ENCODE results near the gene SUOX.
"Not testable (repeated sequence)": the region's sequence is repeated elsewhere in the genome, so short reads cannot be mapped to it uniquely, and the experiment has no call there.

SUOX gene

GRCh38 chr12:56001487-56002100, 4.5 kb downstream of the SUOX start:
- Histone ChIP-seq H3K79me2 (ENCODE audit: insufficient read depth, low read length) (no peaks in the 10 kb centered on the region), H3K27me3 (ENCODE audit: insufficient read depth, low read length) (no peaks in the 10 kb centered on the region), H4K20me1 (ENCODE audit: insufficient read depth, low read length) (no peaks in the 10 kb centered on the region), H3K4me1 (ENCODE audit: insufficient read depth, low read length, severe bottlenecking) (peaks cover 7% of the 10 kb centered on the region), H3K9me2 (ENCODE audit: low read depth, low read length) (no peaks in the 10 kb centered on the region), H3K4me2 (ENCODE audit: low read length) (no peak overlapping the region), H3K27ac (ENCODE audit: low read depth, low read length, poor library complexity, severe bottlenecking) (no peak overlapping the region), H3K9me3 (ENCODE audit: low read length) (no peaks in the 10 kb centered on the region), H2AFZ (ENCODE audit: low read length) (no peak overlapping the region), H3F3A (ENCODE audit: insufficient read depth, low read length) (no peaks in the 10 kb centered on the region), H3K9ac (ENCODE audit: low read length) (no peak overlapping the region), H3K36me3 (ENCODE audit: insufficient read depth, low read length) (no peaks in the 10 kb centered on the region; the same call in 1 of the 2 replicates), H3K4me3 (ENCODE audit: low read depth, low read length, poor library complexity, severe bottlenecking) (no peak overlapping the region)
- TF ChIP-seq CTCF (IDR thresholded peaks at IDR 0.05; ENCODE audit: low read length), result no peak
- no peak for TF ChIP-seq EZH2 (IDR thresholded peaks at IDR 0.05; ENCODE audit: borderline replicate concordance, low read length)

- not testable (repeated sequence) for H3K4me2 ChIP-seq (ENCODE audit: low read length); H3K36me3 ChIP-seq (ENCODE audit: insufficient read depth, low read length); H3K27ac ChIP-seq (ENCODE audit: low read depth, low read length, poor library complexity, severe bottlenecking); H4K20me1 ChIP-seq (ENCODE audit: insufficient read depth, low read length); H3K9ac ChIP-seq (ENCODE audit: low read length); H3K27me3 ChIP-seq (ENCODE audit: insufficient read depth, low read length); H3F3A ChIP-seq (ENCODE audit: insufficient read depth, low read length); H3K4me3 ChIP-seq (ENCODE audit: low read depth, low read length, poor library complexity, severe bottlenecking); H2AFZ ChIP-seq (ENCODE audit: low read length); H3K9me3 ChIP-seq (ENCODE audit: low read length); H3K9me2 ChIP-seq (ENCODE audit: low read depth, low read length); H3K79me2 ChIP-seq (ENCODE audit: insufficient read depth, low read length)
- H3K4me1 ChIP-seq (ENCODE audit: insufficient read depth, low read length, severe bottlenecking), result peaks cover 12% of the 10 kb centered on the region
Measured at GRCh38 chr12:56003376-56003775, 6.3 kb downstream of the SUOX start.

GRCh38 chr12:56004211-56004610, 7.1 kb downstream of the SUOX start:
- no peaks in the 10 kb centered on the region for H3K79me2 ChIP-seq (ENCODE audit: insufficient read depth, low read length)
- no peak overlapping the region for H3K9ac ChIP-seq (ENCODE audit: low read length)
- H3K36me3 ChIP-seq (ENCODE audit: insufficient read depth, low read length), result no peaks in the 10 kb centered on the region; the same call in 1 of the 2 replicates
- H3K4me1 ChIP-seq (ENCODE audit: insufficient read depth, low read length, severe bottlenecking), result peaks cover 12% of the 10 kb centered on the region
- no peak overlapping the region for H3K4me3 ChIP-seq (ENCODE audit: low read depth, low read length, poor library complexity, severe bottlenecking)
- no peaks in the 10 kb centered on the region for H4K20me1 ChIP-seq (ENCODE audit: insufficient read depth, low read length)
- TF ChIP-seq CTCF (IDR thresholded peaks at IDR 0.05; ENCODE audit: low read length) (no peak), EZH2 (IDR thresholded peaks at IDR 0.05; ENCODE audit: borderline replicate concordance, low read length) (no peak)
- no peak overlapping the region for H3K27ac ChIP-seq (ENCODE audit: low read depth, low read length, poor library complexity, severe bottlenecking)
- no peaks in the 10 kb centered on the region for H3K9me3 ChIP-seq (ENCODE audit: low read length)
- no peaks in the 10 kb centered on the region for H3K9me2 ChIP-seq (ENCODE audit: low read depth, low read length)
- no peak overlapping the region for H3K4me2 ChIP-seq (ENCODE audit: low read length)
- H2AFZ ChIP-seq (ENCODE audit: low read length), result no peak overlapping the region
- no peaks in the 10 kb centered on the region for H3K27me3 ChIP-seq (ENCODE audit: insufficient read depth, low read length)
- H3F3A ChIP-seq (ENCODE audit: insufficient read depth, low read length), result no peaks in the 10 kb centered on the region

Data from OCI-LY1 (cell line).